GM18520 (cell line): ENCODE data around the gene SLC30A4.
"Not testable (repeated sequence)": the region's sequence is repeated elsewhere in the genome, so short reads cannot be mapped to it uniquely, and the experiment has no call there.

Source experiments
- ATAC-seq: cut with Tn5 transposase; IDR thresholded peaks from one replicate; pipeline ENCODE4 v1.9.1; 2021; ENCODE audit not compliant: unreplicated experiment

The SLC30A4 gene

GRCh38 chr15:45522328-45523165 lies at the start of gene SLC30A4:
TSS of gene SLC30A4 (minus strand) at chr15:45522755. CDS start at chr15:45522354, 401 bp downstream.
- ATAC-seq = peak; percentile 64

DNA sequence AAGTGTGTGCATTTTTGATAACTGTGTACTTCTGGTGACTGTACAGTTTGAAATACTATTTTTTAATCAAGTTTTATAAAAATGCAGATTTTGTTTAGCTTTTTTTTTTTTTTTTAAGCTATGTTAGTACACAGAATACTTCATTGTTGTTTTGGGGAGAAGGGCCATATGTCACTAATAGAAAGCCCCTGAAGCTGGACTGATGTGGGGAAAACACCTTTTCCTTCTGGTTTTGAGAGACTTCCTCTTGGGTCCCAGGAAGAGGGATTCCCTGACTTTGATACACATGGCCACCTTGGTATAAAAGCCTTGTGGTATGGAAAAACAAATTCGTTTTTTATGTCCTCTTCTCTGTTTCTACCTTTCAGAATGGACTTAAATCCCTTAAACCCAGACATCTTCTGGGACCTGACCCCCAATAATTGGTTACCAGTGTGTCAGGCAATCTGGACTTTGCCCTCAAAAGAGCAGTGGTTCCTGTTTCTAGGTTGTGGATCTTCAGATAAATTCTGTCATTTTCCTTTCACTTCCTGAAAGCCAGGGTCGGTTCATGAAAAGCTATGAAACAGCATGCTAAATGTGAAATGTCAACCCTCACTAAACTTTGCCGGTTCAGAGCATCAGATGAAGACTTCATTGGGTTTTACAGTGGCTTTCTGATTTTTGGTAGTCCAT lies 33.5 kb upstream of the SLC30A4 start:
- no peak for ATAC-seq

DNA sequence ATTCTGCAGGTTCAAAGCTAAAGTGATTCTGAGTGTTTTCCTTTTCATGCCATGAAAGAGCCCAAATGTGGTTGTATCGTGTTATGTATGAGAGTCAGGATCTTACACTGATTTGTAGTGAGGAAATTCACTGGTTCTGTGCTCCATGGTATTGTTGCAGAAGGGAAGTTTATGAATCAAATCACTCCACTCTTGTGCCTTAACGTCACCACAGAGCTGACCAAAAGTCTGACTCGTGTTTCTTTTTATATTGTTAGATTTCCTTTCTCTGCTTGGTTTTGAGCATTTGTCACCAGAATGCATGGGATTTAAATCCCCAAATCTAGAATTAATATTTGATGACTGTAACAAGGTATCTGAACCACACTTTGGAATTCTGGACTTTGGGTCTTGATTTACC lies 29.1 kb upstream of the SLC30A4 start:
- ATAC-seq = no peak

- ATAC-seq = no peak
Measured at GRCh38 chr15:45550436-45550835, 27.9 kb upstream of the SLC30A4 start.

DNA sequence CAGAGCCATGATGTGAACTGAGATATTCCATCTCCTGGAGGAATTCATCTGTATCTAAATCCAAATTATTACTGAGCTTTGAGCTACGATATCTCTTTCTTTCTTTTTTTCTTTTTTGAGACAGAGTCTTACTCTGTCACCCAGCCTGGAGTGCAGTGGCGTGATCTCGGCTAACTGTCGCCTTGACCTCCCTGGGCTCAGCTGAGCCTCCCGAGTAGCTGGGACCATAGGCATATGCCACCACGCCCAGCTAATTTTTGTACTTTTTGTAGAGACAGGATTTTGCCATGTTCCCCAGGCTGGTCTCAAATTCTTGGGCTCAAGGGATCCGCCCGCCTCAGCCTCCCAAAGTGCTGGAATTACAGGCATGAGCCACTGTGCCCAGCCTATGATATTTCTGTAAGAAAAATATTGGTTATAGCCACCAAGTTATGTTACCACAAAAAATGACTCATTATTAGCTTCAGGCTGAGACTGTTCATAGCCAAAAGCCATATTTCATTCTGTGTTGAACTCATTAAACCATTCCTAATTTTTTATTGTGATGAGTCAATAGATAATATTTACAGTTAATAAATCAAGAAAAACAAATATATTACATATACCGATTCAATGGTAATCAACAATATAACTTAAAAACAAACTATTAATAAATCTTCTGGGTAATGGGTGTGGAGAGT lies 27.1 kb upstream of the SLC30A4 start:
- ATAC-seq = no peak

DNA sequence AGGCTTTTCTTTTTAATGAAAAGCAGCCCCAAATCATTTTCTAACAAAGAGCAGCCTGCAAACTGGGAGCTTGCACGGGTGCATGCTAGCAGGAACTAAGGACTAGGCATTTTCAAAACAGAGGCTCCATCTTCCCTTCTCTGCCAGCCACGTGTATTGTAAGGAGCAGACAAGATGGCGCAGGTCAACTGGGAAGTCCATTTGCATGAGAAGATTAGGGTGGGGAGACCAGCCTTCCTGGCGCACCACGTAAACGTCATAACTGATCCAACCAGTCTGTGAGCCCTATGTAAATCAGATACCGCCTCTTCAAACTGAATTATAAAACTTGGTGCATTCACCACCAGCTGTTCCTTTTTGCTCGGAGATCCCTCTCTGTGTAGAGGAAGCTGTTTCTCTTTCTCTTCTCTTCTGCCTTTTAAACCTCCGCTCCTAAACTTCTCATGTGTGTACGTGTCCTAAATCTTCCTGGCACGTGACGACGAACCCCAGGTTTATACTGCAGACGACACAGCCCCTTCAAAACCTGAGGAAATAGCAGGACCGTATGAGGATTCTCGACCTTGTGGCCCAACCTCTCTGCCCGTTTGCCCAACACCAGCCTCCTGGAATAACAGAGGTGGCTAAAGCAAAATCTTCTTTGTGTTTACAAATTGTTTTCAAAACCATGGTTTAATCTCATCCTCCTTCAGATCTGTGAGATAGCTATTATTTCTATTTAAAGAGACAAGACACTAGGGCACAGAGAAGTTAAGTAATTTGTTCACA lies 26.4 kb upstream of the SLC30A4 start:
- no peak for ATAC-seq

GRCh38 chr15:45546789-45547188 lies 24.2 kb upstream of the SLC30A4 start:
- no peak for ATAC-seq

GRCh38 chr15:45544266-45545023 lies 21.9 kb upstream of the SLC30A4 start:
- ATAC-seq = peak; percentile 76

- ATAC-seq = no peak
Measured at GRCh38 chr15:45543051-45543450, 20.5 kb upstream of the SLC30A4 start.

- no peak for ATAC-seq
Measured at GRCh38 chr15:45540531-45540930, 18.0 kb upstream of the SLC30A4 start.

DNA sequence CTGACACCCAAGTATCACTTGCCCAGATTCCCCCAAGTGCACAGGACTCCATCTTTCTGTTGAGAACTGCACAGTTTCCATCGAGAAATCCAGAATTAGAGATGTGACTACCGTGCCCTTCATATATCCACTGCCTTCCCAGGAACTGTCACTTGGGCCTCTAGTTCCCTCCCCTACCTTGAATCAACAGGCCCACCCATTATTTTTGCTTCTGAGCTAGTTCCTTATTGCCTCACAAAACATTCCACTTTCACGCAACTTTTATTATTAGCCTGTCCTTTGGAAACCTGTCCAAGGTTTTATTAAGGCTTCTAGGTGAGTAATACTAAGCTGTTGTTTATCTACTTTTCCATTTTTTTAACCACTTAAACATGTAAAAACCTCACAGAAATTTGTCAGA lies 17.1 kb upstream of the SLC30A4 start:
- no peak for ATAC-seq

GRCh38 chr15:45536934-45537333 lies 14.4 kb upstream of the SLC30A4 start:
- ATAC-seq = no peak

DNA sequence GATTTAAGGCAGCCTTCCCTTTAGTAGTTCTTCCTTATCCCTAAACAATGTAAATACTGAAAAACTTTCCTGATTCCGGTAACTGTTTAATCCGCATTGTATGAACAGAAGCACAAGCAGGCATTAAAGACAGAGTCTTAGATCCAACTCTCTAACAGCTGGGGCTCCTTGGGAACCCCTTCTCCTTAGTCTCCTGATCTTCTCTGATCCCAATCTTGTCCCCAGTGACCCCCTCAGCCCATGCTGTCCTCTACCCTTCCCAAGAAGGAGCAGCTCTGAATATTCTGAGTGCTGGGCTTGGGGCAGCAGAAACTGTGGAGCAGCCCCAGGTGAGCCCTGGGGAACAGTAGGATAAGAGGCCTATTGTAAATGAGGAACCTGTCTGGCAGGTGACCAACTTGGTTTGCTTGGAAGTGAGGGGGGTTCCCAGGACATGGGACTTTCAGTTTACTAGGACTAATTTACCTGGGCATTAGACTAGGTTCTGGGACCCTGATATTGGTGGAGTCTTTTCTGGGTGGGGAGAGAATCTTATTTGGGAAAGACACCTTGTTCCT lies 13.0 kb upstream of the SLC30A4 start:
- no peak for ATAC-seq

GRCh38 chr15:45534821-45535220 lies 12.3 kb upstream of the SLC30A4 start:
- ATAC-seq = no peak

DNA sequence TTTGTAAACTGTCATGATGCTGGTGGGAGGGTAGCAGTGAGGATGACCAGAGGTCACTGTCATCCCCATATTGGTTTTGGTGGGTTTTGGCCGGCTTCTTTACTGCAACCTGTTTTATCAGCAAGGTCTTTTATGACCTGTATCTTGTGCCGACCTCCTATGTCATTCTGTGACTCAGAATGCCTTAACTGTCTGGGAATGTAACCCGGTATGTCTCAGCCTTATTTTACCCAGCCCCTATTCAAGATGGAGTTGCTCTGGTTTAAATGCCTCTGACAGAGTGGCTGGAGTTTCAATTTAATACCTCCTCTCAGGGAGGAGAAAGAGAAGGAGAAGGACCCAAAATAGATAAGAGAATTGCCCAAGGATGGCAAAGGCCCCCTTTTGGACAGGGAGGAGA lies 10.3 kb upstream of the SLC30A4 start:
- ATAC-seq = not testable (repeated sequence)

DNA sequence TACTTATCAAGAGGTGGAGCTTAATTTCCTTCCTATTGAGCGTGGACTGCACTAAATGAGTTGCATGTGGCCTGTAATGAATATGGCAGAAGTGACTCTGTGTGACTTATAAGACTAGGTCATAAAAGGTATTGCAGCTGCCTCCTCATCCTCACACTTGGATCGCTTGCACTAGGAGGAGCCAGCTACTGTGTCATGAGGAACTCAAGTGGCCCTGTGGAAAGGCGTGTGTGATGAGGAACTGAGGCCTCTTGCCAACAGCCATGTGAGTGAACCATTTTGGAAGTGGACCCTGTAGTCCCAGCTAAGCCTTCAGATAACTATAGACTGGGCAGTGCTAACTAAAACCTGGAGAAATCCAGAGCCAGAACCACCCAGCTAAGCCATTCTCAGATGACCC lies 7.1 kb upstream of the SLC30A4 start:
- no peak for ATAC-seq

GRCh38 chr15:45527086-45527485 lies 4.5 kb upstream of the SLC30A4 start:
- no peak for ATAC-seq

DNA sequence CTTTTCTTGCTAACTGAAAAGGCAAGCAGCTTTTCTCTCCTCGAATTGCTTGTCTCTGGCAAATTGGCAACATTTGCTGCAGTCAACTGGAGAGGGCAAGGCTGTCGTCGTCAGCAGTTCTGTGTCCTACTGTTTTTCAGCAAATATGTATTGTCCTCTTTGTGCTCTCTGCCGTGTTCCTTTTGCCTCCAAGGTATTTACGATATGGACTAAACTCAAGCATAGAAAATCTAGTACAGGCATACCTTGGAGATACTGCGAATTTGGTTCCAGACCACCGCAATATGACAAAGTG lies 558 bp upstream of the SLC30A4 start:
- no peak for ATAC-seq

- ATAC-seq = no peak
Measured at GRCh38 chr15:45521596-45522327, 793 bp downstream of the SLC30A4 start.
